Tibial nerve (tissue), 3 donors: ENCODE data around the gene BCAR1.

ENCODE experiments used
- CTCF ChIP-seq, 5 experiments: fragments of 200-600 bp in 3 of 5; fragments of 450-650 bp in 2 of 5; sonication (generic) in 3 of 5; IDR thresholded peaks; one replicate each; pipeline ENCODE4 v1.5.1; 2016 to 2019; ENCODE audit warnings: antibody characterized with exemption in 5 of 5, mild to moderate bottlenecking in 3 of 5, moderate library complexity in 2 of 5
- POLR2A ChIP-seq, 2 donors: fragments of 450-650 bp; IDR thresholded peaks; one replicate each; pipeline ENCODE4 v1.6.1; 2017; ENCODE audit warnings: antibody characterized with exemption in 2 of 2, mild to moderate bottlenecking in 2 of 2, moderate library complexity in 2 of 2

- TF ChIP-seq POLR2A (IDR thresholded peaks at IDR 0.05): no peak
- no peak for TF ChIP-seq CTCF (IDR thresholded peaks at IDR 0.05)
These were observed 72.2 kb downstream of the BCAR1 start for GRCh38 chr16:75179208-75179607.
